ENCODE measurements around the gene APOH. TPM values are rescaled to one million over a fixed set of nuclear protein-coding genes. Genes with fewer than 3 reads are reported as not detected.

The APOH gene
- total RNA-seq, 2 donors from 2014 or later, result not detected

DNA sequence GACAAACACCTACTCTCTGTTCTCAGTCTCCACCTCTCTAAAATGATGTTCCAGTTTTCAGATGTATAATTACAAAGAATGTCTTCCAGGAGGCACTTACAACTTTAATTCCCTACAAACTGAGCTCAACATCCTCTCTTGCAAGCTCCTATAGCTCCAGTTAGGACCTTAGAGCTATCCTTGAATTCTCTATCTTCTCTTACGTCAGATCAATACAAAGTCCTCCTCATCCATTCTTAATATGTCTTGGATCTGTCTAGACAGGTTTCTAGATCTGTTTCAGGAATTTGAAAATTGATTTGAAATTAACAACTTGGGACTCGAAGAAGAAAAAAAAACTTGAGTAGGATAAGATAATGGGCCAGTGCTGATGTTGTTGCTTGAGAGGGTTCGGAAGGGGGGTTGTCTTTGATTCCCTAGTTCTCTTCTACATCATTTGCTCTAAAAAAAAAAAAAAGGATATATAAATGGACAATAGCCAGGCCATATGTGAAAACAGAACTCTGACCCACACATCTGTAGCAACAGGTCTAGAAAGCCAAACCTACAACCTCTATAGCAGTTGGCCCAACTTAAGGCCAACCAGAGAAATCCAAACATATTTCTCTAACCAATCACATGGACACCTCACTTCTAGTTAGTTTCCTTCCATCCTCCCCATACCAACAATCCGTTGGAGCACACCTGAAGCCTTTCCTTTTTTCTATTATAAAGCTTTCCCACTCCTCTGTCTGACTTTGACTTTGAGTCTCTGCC is 746 bp upstream of the APOH start:
- Mint-ChIP-seq H3K4me3 (no peak overlapping the region), H3K27ac (no peak overlapping the region), H3K9me3 (no peaks in the 10 kb centered on the region), H3K36me3 (ENCODE audit: insufficient read depth in 2 of 2) (no peaks in the 10 kb centered on the region), H3K27me3 (ENCODE audit: low read depth) (no peaks in the 10 kb centered on the region), H3K4me1 (ENCODE audit: low read depth) (peaks cover 8% of the 10 kb centered on the region)
- DNase-seq (no peak), ATAC-seq (replicated peaks in 1 of 2) (no peak)

DNA sequence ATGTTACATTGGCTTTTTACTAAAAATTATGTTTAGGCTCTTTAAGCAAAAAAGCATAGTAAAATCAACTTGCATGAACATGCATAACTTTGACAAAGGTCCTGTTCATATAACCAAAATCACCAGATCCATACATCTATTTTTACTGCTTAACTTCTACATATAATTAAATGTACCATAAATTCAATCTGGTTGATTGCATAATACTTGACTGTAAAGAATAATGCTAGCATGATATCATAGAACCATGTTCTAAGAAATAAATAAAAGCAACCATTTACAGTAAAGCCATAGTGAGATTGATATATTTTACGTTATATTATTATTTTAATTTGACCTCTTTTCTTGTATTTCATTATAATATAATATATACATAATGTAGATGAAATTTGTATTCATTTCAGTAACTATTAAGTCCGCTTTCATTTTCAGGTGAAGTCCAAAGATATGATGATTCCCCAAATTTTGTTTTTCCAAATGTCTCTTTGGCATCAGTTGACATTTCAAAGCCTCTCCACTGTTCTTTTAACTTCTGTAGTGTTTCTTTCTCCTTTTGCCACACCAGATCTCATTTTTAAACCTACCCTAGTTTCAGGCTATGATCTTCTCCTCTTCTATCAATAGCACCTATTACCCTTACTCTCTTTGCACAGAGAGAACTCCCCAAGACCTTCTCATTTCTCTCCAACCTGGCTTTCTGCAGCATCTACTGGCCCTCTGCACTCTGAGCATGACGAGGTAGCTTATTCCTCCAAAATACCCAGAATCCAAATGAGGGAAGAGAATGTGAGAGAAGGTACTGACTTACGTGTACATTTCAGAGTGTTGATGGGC is 1.8 kb downstream of the APOH start:
- no peaks in the 10 kb centered on the region for H3K4me1 Mint-ChIP-seq (ENCODE audit: low read depth)
- ATAC-seq (replicated peaks in 1 of 2), result no peak
- H3K27ac Mint-ChIP-seq, result no peak overlapping the region
- no peak overlapping the region for H3K4me3 Mint-ChIP-seq
- no peaks in the 10 kb centered on the region for H3K36me3 Mint-ChIP-seq (ENCODE audit: insufficient read depth in 2 of 2)
- DNase-seq, result no peak
- H3K27me3 Mint-ChIP-seq (ENCODE audit: low read depth), result no peaks in the 10 kb centered on the region
- H3K9me3 Mint-ChIP-seq, result no peaks in the 10 kb centered on the region

DNA sequence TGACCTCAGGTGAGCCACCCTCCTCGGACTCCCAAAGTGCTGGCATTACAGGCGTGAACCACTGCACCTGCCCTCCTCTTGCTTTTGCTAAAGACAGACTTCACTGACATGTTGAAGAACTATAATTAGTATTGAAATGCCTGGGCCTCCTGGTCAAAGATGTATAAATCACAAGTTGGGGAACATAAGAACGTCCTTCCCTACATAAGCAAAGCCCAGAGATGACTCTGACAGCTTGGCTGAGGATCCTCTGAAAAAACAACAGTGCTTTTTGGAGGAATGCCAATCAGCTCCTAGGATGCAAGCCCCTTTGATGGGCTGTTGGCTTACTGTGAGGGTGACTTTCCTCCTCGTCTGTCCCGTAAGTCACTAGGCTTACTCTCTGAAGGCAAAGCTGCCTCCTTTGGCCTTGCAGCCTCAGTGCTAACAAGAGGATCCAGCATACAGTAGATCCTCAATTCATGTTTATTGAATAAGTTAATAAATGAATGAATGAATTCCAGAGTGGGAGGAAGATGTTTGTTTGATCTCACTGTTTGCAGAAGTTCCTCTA is 6.3 kb downstream of the APOH start:
- no peaks in the 10 kb centered on the region for H3K36me3 Mint-ChIP-seq (ENCODE audit: insufficient read depth in 2 of 2)
- H3K9me3 Mint-ChIP-seq, result no peaks in the 10 kb centered on the region
- DNase-seq, result no peak
- no peaks in the 10 kb centered on the region for H3K27me3 Mint-ChIP-seq (ENCODE audit: low read depth)
- H3K27ac Mint-ChIP-seq, result no peak overlapping the region
- no peak overlapping the region for H3K4me3 Mint-ChIP-seq
- H3K4me1 Mint-ChIP-seq (ENCODE audit: low read depth), result no peaks in the 10 kb centered on the region
- ATAC-seq (replicated peaks in 1 of 2), result no peak

DNA sequence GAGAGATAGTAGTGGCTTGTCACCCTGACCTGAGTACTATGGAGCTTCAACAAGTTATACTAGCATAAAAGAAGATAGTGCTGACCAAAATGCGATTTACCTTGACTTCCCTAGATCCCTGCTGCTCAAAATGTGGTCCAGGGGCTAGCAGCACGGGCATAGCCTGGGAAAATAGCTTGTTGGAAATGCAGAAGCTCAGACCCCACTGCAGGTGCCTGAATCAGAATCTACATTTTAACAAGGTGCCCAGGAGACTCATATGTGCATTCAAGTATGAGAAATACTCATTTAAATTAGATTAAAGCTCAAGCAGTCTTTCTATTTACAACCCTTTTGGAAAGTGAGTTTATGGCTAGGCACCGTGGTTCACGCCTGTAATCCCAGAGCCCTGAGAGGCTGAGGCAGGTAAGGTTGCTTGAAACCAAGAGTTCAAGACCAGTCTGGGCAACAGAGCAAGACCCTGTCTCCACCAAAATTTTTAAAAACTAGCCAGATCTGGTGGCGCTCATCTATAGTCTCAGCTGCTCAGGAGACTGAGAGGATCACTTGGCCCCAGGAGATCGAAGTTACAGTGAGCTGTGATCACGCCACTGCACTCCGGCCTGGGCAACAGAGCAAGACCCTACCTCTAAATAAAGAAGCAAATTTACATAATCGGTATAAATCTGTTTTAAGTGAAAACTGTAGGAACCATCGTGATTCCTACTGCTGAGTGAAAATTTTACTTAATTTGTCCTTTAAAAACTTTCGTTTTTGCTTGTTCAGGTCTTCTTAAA is 7.3 kb downstream of the APOH start:
- H3K27ac Mint-ChIP-seq, result no peak overlapping the region
- no peaks in the 10 kb centered on the region for H3K9me3 Mint-ChIP-seq
- H3K4me1 Mint-ChIP-seq (ENCODE audit: low read depth), result no peaks in the 10 kb centered on the region
- ATAC-seq (replicated peaks in 1 of 2) (no peak), DNase-seq (no peak)
- no peaks in the 10 kb centered on the region for H3K36me3 Mint-ChIP-seq (ENCODE audit: insufficient read depth in 2 of 2)
- no peak overlapping the region for H3K4me3 Mint-ChIP-seq
- H3K27me3 Mint-ChIP-seq (ENCODE audit: low read depth), result no peaks in the 10 kb centered on the region

DNA sequence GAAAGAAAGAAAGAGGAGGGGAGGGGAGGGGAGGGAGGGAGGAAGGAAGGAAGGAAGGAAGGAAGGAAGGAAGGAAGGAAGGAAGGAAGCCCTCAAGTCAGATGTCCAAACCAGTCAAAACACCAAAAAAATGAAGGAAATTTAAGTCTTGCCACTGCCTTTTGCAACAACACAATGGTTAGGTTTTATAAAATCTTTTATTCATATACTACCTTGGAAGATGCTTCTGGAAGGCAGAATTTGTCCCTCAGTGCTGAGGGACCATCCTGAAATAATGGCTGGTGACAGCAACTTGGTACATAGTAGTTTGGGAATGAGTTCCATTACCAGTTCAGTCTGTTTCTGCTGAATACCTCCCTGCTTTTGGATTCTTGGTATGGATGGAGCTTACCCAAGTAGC is 7.9 kb downstream of the APOH start:
- no peaks in the 10 kb centered on the region for H3K27me3 Mint-ChIP-seq (ENCODE audit: low read depth)
- ATAC-seq (replicated peaks in 1 of 2) (no peak), DNase-seq (no peak)
- H3K4me3 Mint-ChIP-seq, result no peak overlapping the region
- no peaks in the 10 kb centered on the region for H3K9me3 Mint-ChIP-seq
- H3K4me1 Mint-ChIP-seq (ENCODE audit: low read depth), result no peaks in the 10 kb centered on the region
- no peak overlapping the region for H3K27ac Mint-ChIP-seq
- no peaks in the 10 kb centered on the region for H3K36me3 Mint-ChIP-seq (ENCODE audit: insufficient read depth in 2 of 2)

DNA sequence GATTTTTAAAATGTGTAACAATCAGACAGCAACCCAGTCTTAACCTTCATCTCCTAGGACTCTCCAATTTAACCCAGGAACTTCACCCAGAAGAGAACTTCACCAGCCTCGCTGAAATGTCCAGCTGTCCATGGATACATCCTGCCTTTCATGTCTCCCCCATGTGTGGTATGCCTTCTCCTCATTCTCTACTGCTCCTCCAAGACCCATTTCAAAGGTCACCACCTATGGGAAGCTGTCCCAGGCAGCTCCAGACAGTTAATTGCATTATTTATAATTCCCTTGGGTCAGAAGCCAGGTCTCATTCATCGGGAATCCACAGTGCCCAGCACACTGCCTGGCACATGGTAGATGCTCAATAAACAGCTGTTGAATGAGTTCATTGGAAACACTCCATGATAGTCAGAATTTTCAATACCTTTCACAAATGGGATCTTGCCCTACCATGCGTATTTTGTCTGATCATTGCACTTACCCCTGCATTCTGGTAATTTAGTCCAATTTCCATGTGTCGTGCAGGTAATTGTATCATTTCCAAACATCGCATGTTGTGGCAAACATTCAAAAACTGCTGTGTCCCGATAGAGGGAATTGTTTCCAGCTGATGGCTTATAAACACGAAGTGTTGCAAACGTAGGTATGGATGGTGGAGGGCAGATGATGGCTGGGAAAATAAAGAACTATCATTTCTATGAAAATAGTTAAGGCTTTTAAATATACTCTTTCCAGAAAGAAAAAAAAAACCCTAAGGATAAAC is 9.0 kb downstream of the APOH start:
- no peak overlapping the region for H3K27ac Mint-ChIP-seq
- no peak for ATAC-seq (replicated peaks in 1 of 2)
- H3K9me3 Mint-ChIP-seq, result no peaks in the 10 kb centered on the region
- no peaks in the 10 kb centered on the region for H3K36me3 Mint-ChIP-seq (ENCODE audit: insufficient read depth in 2 of 2)
- no peaks in the 10 kb centered on the region for H3K27me3 Mint-ChIP-seq (ENCODE audit: low read depth)
- no peak for DNase-seq
- H3K4me1 Mint-ChIP-seq (ENCODE audit: low read depth), result no peaks in the 10 kb centered on the region
- H3K4me3 Mint-ChIP-seq, result no peak overlapping the region

DNA sequence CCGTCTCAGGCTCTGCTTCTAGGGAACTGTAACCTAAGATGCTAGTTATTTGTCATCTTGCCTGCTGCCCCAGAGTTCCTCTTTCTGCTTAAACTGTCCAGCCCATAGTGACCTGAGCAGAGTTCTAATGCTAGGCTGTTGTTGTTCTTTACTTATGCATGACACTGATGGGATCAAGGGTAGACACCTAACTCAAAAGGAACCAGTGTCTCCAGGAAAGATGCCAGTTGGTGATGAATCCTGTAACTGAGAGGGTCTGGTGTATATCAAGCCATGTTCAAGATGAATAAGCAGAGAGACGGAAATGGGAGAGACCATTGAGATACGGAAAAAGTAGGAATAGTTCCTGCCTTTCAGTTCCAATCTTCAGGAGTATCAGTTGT is 13.7 kb downstream of the APOH start:
- Mint-ChIP-seq H3K27ac (no peak overlapping the region), H3K27me3 (ENCODE audit: low read depth) (no peaks in the 10 kb centered on the region), H3K36me3 (ENCODE audit: insufficient read depth in 2 of 2) (no peaks in the 10 kb centered on the region), H3K9me3 (no peaks in the 10 kb centered on the region), H3K4me1 (ENCODE audit: low read depth) (no peaks in the 10 kb centered on the region), H3K4me3 (no peak overlapping the region)
- no peak for ATAC-seq (replicated peaks in 1 of 2)
- DNase-seq, result no peak

DNA sequence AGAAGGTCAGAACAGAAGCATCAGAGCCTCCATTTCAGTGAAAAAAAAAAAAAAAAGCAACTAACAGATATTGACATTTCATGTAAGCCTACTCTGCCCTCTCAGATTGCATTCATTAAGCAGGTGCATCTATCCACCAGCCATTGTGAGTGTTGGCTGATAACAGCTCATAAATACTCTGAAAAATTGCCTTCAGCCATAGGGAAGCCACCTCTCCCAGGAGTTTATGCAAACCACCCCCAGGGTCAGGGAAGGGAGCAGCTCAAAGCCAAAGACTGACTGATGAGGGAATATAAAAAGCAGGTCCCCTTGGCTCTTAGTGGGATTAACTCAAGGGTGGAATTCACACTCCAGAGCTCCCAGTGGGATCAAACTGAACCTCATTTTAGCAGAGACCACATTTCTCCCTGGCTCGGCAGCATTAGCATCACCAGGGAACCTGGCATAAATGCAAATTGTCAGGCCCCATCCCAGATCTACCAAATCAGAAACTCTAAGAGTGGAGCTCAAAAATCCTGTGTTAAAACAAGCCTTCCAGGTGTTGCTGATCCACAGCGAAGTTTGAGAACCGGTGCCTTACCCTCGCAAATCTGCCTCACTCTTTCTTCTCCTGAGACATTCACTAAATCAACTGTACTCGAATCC is 14.2 kb downstream of the APOH start:
- Mint-ChIP-seq H3K27me3 (ENCODE audit: low read depth) (peaks cover 5% of the 10 kb centered on the region), H3K27ac (no peak overlapping the region), H3K4me1 (ENCODE audit: low read depth) (no peaks in the 10 kb centered on the region), H3K4me3 (no peak overlapping the region), H3K36me3 (ENCODE audit: insufficient read depth in 2 of 2) (no peaks in the 10 kb centered on the region), H3K9me3 (no peaks in the 10 kb centered on the region)
- ATAC-seq (replicated peaks in 1 of 2) (no peak), DNase-seq (no peak)

DNA sequence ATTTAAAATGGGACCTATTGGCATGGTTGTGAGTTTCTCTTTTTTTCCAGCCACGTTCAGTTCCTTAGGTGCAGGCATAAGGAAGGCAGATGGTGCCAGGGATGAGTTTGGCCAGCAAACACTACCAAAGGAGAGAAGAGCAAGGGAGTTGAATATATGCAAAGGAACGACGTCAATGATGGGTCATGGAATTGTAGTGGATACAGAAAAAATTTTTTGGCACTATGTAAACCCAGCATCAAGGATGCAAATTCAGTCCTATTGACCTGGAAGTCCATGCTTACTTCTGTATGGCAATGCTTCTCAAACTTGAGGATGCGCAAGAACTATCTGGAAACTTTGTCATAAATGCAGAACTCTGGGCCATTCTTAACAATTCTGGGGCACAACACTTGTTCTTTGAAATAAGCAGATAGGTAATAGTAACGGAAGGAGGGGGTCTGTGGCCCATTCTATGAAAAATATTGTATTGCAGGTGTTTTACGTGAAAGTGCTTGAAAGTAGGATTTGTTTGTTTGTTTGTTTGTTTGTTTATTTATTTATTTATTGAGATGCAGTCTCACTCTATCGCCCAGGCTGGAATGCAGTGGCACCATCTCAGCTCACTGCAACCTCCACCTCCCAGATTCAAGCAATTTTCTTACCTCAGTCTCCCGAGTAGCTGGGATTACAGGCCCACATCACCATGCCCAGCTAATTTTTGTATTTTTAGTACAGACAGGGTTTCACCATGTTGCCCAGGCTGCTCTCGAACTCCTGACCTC is 18.0 kb downstream of the APOH start:
- no peak for ATAC-seq (replicated peaks in 1 of 2)
- no peak for DNase-seq
- H3K27me3 Mint-ChIP-seq (ENCODE audit: low read depth), result peaks cover 6% of the 10 kb centered on the region
- no peaks in the 10 kb centered on the region for H3K4me1 Mint-ChIP-seq (ENCODE audit: low read depth)
- H3K9me3 Mint-ChIP-seq, result peaks cover 6 to 9% of the 10 kb centered on the region in 2 donors
- H3K4me3 Mint-ChIP-seq, result no peak overlapping the region
- no peak overlapping the region for H3K27ac Mint-ChIP-seq
- H3K36me3 Mint-ChIP-seq (ENCODE audit: insufficient read depth in 2 of 2), result peaks cover 0 to 3% of the 10 kb centered on the region in 2 donors

DNA sequence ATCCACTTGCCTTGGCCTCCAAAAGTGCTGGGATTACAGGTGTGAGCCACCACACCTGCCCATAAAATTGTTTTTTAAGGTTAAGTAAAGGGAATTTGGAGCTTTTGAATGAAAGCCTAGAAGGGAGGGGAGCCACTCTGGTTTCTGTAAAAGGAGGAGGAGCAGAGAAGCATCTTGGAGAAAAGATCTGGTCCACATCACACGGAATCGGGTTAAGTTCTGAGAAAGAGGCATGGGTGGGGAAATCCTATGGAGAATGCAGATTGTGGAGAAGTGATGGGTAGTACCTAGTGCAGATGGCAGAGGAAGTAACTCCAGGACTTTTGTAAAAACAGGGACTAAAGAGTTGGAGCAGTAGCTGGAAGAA is 19.0 kb downstream of the APOH start:
- Mint-ChIP-seq H3K4me1 (ENCODE audit: low read depth) (no peaks in the 10 kb centered on the region), H3K4me3 (no peak overlapping the region), H3K27ac (no peak overlapping the region), H3K9me3 (peaks cover 6 to 9% of the 10 kb centered on the region in 2 donors), H3K27me3 (ENCODE audit: low read depth) (peaks cover 6% of the 10 kb centered on the region), H3K36me3 (ENCODE audit: insufficient read depth in 2 of 2) (peaks cover 0 to 3% of the 10 kb centered on the region in 2 donors)
- DNase-seq (no peak), ATAC-seq (replicated peaks in 1 of 2) (no peak)

DNA sequence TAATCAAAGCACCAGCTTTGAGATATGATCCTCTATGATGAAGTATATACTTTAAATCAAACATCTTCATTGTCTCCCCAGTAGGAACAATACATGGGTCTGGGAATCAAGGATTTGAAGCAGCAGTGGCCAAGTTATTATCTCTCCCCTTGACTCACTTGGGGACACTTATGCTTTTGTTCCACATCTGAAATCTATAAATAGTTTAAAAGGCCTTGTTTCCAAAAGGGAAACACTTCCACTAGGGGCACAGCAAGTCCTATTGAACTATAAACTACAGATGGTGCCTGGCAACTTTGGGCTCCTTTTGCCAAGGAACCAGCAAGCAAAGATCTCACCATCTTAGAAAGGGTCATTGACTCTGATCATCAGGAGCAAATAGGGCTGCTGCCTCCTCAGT is 21.3 kb downstream of the APOH start:
- DNase-seq (no peak), ATAC-seq (replicated peaks in 1 of 2) (no peak)
- Mint-ChIP-seq H3K27ac (no peak overlapping the region), H3K36me3 (ENCODE audit: insufficient read depth in 2 of 2) (peaks cover 0 to 3% of the 10 kb centered on the region in 2 donors), H3K4me1 (ENCODE audit: low read depth) (no peaks in the 10 kb centered on the region), H3K27me3 (ENCODE audit: low read depth) (peaks cover 6% of the 10 kb centered on the region), H3K9me3 (peaks cover 6 to 9% of the 10 kb centered on the region in 2 donors), H3K4me3 (no peak overlapping the region)

Data from activated T-cell treated with anti-CD3 and anti-CD28 coated beads, Interleukin-2, amount 50 U/mL, for 72 hours (primary cell).